ENCODE measurements around the gene RRAS2.

- TF ChIP-seq EZH2 (IDR thresholded peaks at IDR 0.05) (no peak), POLR2AphosphoS5 (IDR thresholded peaks at IDR 0.05; ENCODE audit: borderline replicate concordance, low read depth, low read length) (no peak), FOXP2 (optimal IDR thresholded peaks at IDR 0.05; ENCODE audit: control extremely low read depth, extremely low read length, insufficient read depth) (no peak)
Measured at GRCh38 chr11:14242733-14243132, 116.2 kb downstream of the RRAS2 start.

Data from SK-N-MC (cell line).